Kidney epithelial cell (primary cell): ENCODE data around the gene STAMBP. TPM values are rescaled to one million over a fixed set of nuclear protein-coding genes. Genes with fewer than 3 reads are reported as not detected.
A peak's percentile ranks its signal among the peaks of the same experiment; 100 is the strongest.

Experiments used
- DNase-seq: peaks from one replicate; pipeline ENCODE4 v3.0.0-alpha.2; 2010; ENCODE audit warnings: low read depth
- H3K27me3 ChIP-seq: 2 replicates; pipeline ENCODE4 v1.6.0; 2011; ENCODE audit warnings: low read length; ENCODE audit not compliant: control insufficient read depth, insufficient read depth
- H3K36me3 ChIP-seq: 2 replicates; pipeline ENCODE4 v1.5.1; 2011; ENCODE audit warnings: low read length; ENCODE audit not compliant: control insufficient read depth, insufficient read depth
- H3K4me3 ChIP-seq: 2 replicates; pipeline ENCODE4 v1.5.1; 2011; ENCODE audit warnings: low read depth, mild to moderate bottlenecking, control low read depth, low read length
- CTCF ChIP-seq: IDR thresholded peaks from 2 replicates; pipeline ENCODE4 v1.5.1; 2011; ENCODE audit warnings: mild to moderate bottlenecking, moderate library complexity, low read length, control low read depth, inconsistent platforms; ENCODE audit not compliant: insufficient read depth, poor library complexity, severe bottlenecking
- total RNA-seq: library from RNA; depleted of rRNA; stranded (reverse); fragments of >200 nt; gene quantifications from 2 replicates; pipeline ENCODE4 v1.2.3, GENCODE V29; 2015

STAMBP gene
- total RNA-seq, 1 donor from 2014 or later, result 42.5 TPM

DNA sequence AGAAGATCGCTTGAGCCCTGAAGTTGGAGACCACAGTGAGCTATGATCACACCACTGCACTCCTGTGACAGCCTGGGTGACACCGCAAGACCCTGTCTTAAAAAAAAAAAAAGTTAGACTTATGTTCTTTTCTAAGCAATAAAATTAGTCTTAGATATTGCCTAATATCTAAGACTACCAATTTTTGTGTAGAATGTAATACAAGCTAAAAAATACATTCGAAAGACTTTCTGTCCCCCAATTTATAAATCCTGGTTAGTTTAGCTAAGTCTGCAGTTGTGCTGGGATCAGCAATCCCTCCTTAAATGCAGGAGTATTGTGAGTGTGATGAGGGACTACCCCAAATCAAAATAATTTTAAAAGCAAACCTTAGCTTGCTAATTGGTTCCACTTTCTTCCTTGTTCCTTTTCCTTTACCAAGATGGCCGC, 358 bp upstream of the STAMBP start:
- H3K27me3 ChIP-seq, result no peaks in the 10 kb centered on the region
- no peak for TF ChIP-seq CTCF
- H3K36me3 ChIP-seq, result no peaks in the 10 kb centered on the region
- H3K4me3 ChIP-seq, result peak overlapping the region; percentile 26
- no peak for DNase-seq

GRCh38 chr2:73830871-73831401, 2.2 kb downstream of the STAMBP start:
- TF ChIP-seq CTCF, result no peak
- no peak overlapping the region for H3K4me3 ChIP-seq
- peaks cover 2% of the 10 kb centered on the region for H3K36me3 ChIP-seq
- DNase-seq, result peak; percentile 81
- H3K27me3 ChIP-seq, result no peaks in the 10 kb centered on the region

GRCh38 chr2:73832930-73833329, 4.2 kb downstream of the STAMBP start:
- Histone ChIP-seq H3K36me3 (peaks cover 2% of the 10 kb centered on the region), H3K27me3 (no peaks in the 10 kb centered on the region), H3K4me3 (no peak overlapping the region)
- TF ChIP-seq CTCF, result no peak
- no peak for DNase-seq

DNA sequence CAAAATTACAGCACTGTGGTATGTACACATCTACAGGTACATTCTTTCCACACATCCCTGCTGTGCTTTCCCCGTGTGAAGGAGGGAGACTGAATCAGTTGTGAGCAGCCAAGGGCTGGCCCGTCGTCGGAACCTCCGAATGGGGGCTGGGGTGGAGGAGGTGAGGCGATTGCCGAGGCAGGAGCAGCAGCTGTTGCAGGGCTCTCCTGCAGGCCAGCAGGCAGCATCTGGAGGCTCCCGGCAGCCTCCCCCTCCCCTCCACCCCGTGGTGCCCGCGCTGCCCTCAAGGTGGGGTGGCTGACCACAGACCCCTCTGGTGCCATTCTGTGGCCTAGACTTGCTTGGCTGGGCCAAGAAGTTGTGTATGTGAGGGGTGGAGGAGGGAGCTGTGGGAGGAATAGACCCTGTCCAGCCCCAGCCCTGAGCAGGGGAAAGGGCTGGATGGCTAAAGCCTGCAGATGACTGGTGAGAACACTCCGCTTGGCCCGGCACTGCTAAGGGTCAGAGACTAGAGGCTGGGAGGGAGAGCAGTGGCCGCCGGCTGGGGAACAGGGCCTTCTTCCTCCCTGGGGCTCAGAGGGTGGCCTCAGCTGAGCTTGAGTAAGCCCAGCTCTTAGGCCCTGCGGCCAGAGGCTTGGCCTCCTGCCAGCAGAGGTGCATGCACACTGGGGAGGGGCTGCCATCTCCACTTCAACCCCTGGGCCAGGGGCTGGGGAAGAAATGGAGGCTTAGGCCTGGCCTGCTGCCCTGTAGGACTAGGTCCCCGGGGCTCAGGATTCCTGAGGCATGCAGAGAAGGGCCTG, 7.6 kb downstream of the STAMBP start:
- TF ChIP-seq CTCF, result no peak
- no peak for DNase-seq
- H3K36me3 ChIP-seq, result peaks cover 2% of the 10 kb centered on the region
- no peak overlapping the region for H3K4me3 ChIP-seq
- H3K27me3 ChIP-seq, result no peaks in the 10 kb centered on the region

GRCh38 chr2:73837847-73838585, 9.3 kb downstream of the STAMBP start:
- TF ChIP-seq CTCF, result no peak
- DNase-seq, result no peak
- Histone ChIP-seq H3K27me3 (no peaks in the 10 kb centered on the region), H3K4me3 (no peak overlapping the region), H3K36me3 (peaks cover 2% of the 10 kb centered on the region)
